Lower lobe of right lung (tissue), 2 donors: ENCODE results near the gene EPHA1. TPM values are rescaled to one million over a fixed set of nuclear protein-coding genes. Genes with fewer than 3 reads are reported as not detected.

Experiments used
- ATAC-seq, 2 donors: fragments of 200-7000 bp; cut with Tn5 transposase; one replicate each; pipeline ENCODE4 v1.9.1; 2020 to 2022; ENCODE audit warnings: mild to moderate bottlenecking in 2 of 2, moderate library complexity in 2 of 2
- DNase-seq: peaks from one replicate; pipeline ENCODE4 v3.0.0-alpha.2; 2020
- H3K27ac ChIP-seq: fragments of 200-600 bp; one replicate; pipeline ENCODE4 v1.8.0; 2022
- H3K27me3 ChIP-seq: fragments of 200-600 bp; one replicate; pipeline ENCODE4 v1.8.0; 2022; ENCODE audit warnings: low read depth
- H3K36me3 ChIP-seq: fragments of 200-600 bp; one replicate; pipeline ENCODE4 v1.8.0; 2022; ENCODE audit warnings: mild to moderate bottlenecking
- H3K4me1 ChIP-seq: fragments of 200-600 bp; one replicate; pipeline ENCODE4 v1.8.0; 2022
- H3K4me3 ChIP-seq: fragments of 200-600 bp; one replicate; pipeline ENCODE4 v1.8.0; 2022; ENCODE audit warnings: mild to moderate bottlenecking
- H3K9me3 ChIP-seq: fragments of 200-600 bp; one replicate; pipeline ENCODE4 v1.8.0; 2022
- CTCF ChIP-seq: fragments of 200-600 bp; IDR thresholded peaks from one replicate; pipeline ENCODE4 v1.8.0; 2022; ENCODE audit warnings: antibody characterized with exemption, mild to moderate bottlenecking
- intact Hi-C: fragments of 100-400 bp; cut with DNase I; formaldehyde crosslinking; loops from one replicate; pipeline ENCODE4 v1.11.0; 2022
- total RNA-seq: library from RNA; stranded (reverse); fragmentation: NEBNext Ultra II Directional; extraction: Animal tissue kit (Norgen Biotek cat#: 25700); gene quantifications from one replicate; pipeline ENCODE4 v1.2.1, GENCODE V29; 2021
- donor health status: DM: no; HTN: yes; CAD: no; lungs with severe emphysema.

EPHA1 gene
- total RNA-seq, 1 donor from 2014 or later, result 9.0 TPM

- H3K27ac ChIP-seq, result no peak overlapping the region
- intact Hi-C loops, result no loop called here
- ATAC-seq, result no peak
Measured at GRCh38 chr7:143388051-143388450, 20.6 kb downstream of the EPHA1 start.

GRCh38 chr7:143387156-143387975 is 21.3 kb downstream of the EPHA1 start:
- Histone ChIP-seq H3K4me1 (peaks cover 77% of the 10 kb centered on the region), H3K4me3 (no peak overlapping the region), H3K27me3 (no peaks in the 10 kb centered on the region), H3K36me3 (peaks cover 74% of the 10 kb centered on the region), H3K27ac (no peak overlapping the region), H3K9me3 (no peaks in the 10 kb centered on the region)
- intact Hi-C loops, result no loop called here
- no peak for TF ChIP-seq CTCF
- DNase-seq (no peak), ATAC-seq (no peak)

More at GRCh38 chr7:143388051-143388450, 20.6 kb downstream of the EPHA1 start:
- Histone ChIP-seq H3K36me3 (peaks cover 67% of the 10 kb centered on the region), H3K4me1 (peaks cover 77% of the 10 kb centered on the region), H3K27me3 (no peaks in the 10 kb centered on the region), H3K9me3 (no peaks in the 10 kb centered on the region), H3K4me3 (no peak overlapping the region)
- no peak for DNase-seq
- no peak for TF ChIP-seq CTCF

- Histone ChIP-seq H3K27me3 (no peaks in the 10 kb centered on the region), H3K4me3 (peak overlapping the region; percentile 93), H3K27ac (peak overlapping the region; percentile 31), H3K36me3 (peaks cover 66% of the 10 kb centered on the region), H3K9me3 (no peaks in the 10 kb centered on the region), H3K4me1 (peaks cover 71% of the 10 kb centered on the region)
- TF ChIP-seq CTCF, result no peak
- intact Hi-C loops, result no loop called here
- peak; percentile 51 for DNase-seq
- ATAC-seq, result peak in 1 of 2 donors; percentile 4
Measured at GRCh38 chr7:143385891-143386781, 22.5 kb downstream of the EPHA1 start.

- no peak for TF ChIP-seq CTCF
- no peaks in the 10 kb centered on the region for H3K27me3 ChIP-seq
- peak overlapping the region; percentile 93 for H3K4me3 ChIP-seq
- H3K9me3 ChIP-seq, result no peaks in the 10 kb centered on the region
- H3K36me3 ChIP-seq, result peaks cover 54% of the 10 kb centered on the region
- DNase-seq (peak; percentile 65), ATAC-seq (no peak)
- H3K27ac ChIP-seq, result peak overlapping the region; percentile 65
- peaks cover 64% of the 10 kb centered on the region for H3K4me1 ChIP-seq
- intact Hi-C loops, result no loop called here
Measured at GRCh38 chr7:143384661-143385631, 23.7 kb downstream of the EPHA1 start.

GRCh38 chr7:143384148-143384547 is 24.5 kb downstream of the EPHA1 start:
- no peak for ATAC-seq
- intact Hi-C loops, result no loop called here
- Histone ChIP-seq H3K27me3 (no peaks in the 10 kb centered on the region), H3K36me3 (peaks cover 46% of the 10 kb centered on the region), H3K4me1 (peaks cover 72% of the 10 kb centered on the region), H3K9me3 (no peaks in the 10 kb centered on the region), H3K4me3 (peak overlapping the region; percentile 93), H3K27ac (peak overlapping the region; percentile 65)
- TF ChIP-seq CTCF, result no peak
- no peak for DNase-seq
